OCI-LY3 (cell line): ENCODE measurements around the gene SLC26A1.

ENCODE experiments used
- EZH2phosphoT487 ChIP-seq: fragments of 200-600 bp; shearing (Covaris generic); IDR thresholded peaks from 2 replicates; pipeline ENCODE4 v1.6.1; 2018; ENCODE audit warnings: antibody characterized with exemption, mixed run types, low read depth
- TF ChIP-seq, protein P1 (sequence below): fragments of 200-600, 300-600 bp; sonication (generic); IDR thresholded peaks from 2 replicates; pipeline ENCODE4 v1.5.1; 2014; ENCODE audit warnings: antibody characterized with exemption, low read length, low read depth

DNA sequence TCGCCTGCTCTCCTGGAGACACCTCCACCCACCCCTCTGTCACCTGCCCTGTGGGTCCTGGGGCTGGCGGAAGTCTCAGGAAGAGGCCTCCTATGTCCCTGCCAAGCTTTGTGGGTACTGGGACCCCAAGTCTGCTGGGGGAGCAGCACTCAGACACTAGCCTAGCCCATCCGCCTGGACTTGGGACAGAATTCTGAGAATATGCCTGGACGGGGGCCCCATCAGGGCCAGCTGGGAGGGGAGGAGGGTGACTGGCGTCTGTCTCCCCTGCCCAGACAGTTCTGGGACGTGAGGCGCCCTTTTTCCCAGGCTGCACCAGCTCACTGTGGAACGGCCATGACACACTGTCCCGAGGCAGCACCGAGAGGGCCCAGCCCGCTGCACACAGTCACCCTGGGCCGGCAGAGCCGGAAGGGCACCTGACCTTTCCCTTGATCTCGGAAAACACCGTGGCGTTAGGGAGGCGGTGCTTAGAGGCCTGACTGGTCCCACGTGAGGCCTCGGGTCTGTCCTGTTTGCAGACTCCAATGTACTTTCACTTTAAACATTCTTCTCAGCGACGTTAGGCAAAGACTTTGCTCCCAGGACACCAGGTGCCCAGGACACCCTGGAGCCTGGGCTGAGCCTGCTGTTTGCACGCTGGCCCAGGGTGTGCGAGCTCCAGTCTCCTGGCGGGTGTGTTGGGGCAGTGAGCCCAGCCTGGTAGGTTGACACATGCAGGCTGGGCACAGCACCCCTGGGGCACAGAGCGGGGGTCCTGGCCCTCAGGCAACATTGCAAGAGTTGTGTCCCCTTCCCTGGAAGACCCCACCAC is 700 bp downstream of the SLC26A1 start:
- TF ChIP-seq EZH2phosphoT487: no peak
- TF ChIP-seq, protein P1, sequence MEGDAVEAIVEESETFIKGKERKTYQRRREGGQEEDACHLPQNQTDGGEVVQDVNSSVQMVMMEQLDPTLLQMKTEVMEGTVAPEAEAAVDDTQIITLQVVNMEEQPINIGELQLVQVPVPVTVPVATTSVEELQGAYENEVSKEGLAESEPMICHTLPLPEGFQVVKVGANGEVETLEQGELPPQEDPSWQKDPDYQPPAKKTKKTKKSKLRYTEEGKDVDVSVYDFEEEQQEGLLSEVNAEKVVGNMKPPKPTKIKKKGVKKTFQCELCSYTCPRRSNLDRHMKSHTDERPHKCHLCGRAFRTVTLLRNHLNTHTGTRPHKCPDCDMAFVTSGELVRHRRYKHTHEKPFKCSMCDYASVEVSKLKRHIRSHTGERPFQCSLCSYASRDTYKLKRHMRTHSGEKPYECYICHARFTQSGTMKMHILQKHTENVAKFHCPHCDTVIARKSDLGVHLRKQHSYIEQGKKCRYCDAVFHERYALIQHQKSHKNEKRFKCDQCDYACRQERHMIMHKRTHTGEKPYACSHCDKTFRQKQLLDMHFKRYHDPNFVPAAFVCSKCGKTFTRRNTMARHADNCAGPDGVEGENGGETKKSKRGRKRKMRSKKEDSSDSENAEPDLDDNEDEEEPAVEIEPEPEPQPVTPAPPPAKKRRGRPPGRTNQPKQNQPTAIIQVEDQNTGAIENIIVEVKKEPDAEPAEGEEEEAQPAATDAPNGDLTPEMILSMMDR: no peak
